ENCODE results near the gene PIK3CB.
"Not testable (repeated sequence)": the region's sequence is repeated elsewhere in the genome, so short reads cannot be mapped to it uniquely, and the experiment has no call there.

Gene PIK3CB

GRCh38 chr3:138846824-138847223 lies 12.1 kb upstream of the PIK3CB start:
- not testable (repeated sequence) for FAIRE-seq; DNase-seq (ENCODE audit: low spot score)

- FAIRE-seq (no peak), DNase-seq (ENCODE audit: low spot score) (no peak)
Observed at GRCh38 chr3:138846262-138846791, 11.6 kb upstream of the PIK3CB start.

GRCh38 chr3:138845771-138846173 lies 11.0 kb upstream of the PIK3CB start:
- FAIRE-seq (no peak), DNase-seq (ENCODE audit: low spot score) (no peak)

DNA sequence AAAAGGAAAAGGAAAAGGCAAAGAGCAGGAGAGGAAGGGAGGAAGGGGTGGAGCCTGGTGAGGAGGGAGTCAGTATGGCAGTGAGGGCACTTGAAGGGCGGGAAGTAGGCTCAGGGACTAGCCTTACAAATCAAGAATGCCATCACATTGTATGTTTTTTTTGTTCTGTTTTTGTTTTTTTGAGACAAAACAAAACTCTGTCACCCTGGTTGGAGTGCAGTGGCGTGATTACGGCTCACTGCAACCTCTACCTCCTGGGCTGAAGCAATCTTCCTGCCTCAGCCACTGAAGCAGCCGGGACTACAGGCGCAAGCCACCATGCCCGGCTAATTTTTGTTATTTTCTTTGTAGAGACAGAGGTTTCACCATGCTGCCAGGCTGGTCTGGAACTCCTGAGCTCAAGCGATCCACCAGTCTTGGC lies 10.5 kb upstream of the PIK3CB start:
- FAIRE-seq = no peak

DNA sequence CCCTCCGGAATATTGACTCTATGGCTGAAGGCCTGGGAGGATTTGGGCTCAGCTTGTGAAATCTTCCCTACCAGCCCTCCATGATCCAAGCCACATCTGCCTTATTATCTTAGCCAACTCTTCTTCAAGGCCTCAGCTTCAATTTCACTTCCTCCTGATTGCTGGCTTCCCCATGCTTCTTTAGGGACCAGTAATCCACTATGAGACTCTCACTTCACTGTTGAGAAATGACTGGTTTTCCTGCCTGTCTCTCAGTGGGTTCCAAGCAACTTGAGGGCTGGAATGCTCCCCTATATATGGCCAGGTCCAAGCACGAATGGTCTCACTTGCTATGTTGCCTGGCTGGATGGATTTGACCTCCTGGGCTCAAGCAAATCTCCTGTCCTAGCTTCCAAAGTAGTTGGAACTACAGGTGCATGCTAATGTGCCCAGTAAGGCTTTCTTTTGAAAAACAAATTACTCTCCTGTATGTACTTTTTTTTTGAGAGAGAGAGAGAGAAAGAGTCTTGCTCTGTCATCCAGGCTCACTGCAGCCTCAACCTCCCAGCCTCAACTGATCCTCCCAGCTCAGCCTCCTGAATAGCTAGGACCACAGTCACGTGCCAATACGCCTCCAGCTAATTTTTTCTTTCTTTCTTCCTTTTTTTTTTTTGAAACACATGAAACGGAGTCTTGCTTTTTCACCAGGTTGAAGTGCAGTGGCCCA lies 7.9 kb upstream of the PIK3CB start:
- DNase-seq (ENCODE audit: low spot score) = no peak
- no peak for FAIRE-seq

More for the DNA sequence above, 10.5 kb upstream of the PIK3CB start:
- no peak for DNase-seq (ENCODE audit: low spot score)

DNA sequence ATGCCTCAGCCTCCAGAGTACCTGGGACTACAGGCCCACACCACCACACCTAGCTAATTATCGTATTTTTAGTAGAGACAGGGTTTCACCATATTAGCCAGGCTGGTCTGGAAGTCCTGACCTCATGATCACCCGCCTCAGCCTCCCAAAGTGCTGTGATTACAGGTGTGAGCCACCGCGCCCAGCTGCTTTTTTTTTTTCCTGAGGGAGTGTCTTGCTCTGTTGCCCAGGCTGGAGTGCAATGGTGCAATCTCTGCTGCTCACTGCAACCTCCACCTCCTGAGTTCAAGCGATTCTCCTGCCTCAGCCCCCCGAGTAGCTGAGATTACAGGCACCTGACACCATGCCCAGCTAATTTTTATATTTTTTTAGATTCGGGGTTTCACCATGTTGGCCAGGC lies 3.7 kb upstream of the PIK3CB start:
- DNase-seq (ENCODE audit: low spot score); FAIRE-seq: not testable (repeated sequence)

GRCh38 chr3:138835846-138836245 lies 1.1 kb upstream of the PIK3CB start:
- not testable (repeated sequence) for DNase-seq (ENCODE audit: low spot score); FAIRE-seq

DNA sequence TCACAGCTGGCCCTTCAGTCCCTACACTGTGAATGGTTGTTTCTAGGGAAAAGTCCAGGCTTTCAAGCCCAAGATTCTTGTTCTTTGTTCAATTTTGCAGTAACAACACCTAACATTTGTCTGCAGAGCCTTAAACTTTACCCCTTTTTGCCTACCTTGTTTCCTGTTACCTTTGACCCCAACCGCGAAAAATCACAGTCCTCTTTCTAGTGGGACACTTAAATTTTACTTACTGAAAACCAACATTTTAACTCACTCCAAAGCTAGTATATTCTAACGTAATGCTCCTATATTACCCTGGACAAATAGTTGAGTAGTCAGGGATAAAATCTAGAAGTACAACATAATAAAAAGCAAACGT lies 649 bp upstream of the PIK3CB start:
- DNase-seq (ENCODE audit: low spot score) = no peak
- no peak for FAIRE-seq

DNA sequence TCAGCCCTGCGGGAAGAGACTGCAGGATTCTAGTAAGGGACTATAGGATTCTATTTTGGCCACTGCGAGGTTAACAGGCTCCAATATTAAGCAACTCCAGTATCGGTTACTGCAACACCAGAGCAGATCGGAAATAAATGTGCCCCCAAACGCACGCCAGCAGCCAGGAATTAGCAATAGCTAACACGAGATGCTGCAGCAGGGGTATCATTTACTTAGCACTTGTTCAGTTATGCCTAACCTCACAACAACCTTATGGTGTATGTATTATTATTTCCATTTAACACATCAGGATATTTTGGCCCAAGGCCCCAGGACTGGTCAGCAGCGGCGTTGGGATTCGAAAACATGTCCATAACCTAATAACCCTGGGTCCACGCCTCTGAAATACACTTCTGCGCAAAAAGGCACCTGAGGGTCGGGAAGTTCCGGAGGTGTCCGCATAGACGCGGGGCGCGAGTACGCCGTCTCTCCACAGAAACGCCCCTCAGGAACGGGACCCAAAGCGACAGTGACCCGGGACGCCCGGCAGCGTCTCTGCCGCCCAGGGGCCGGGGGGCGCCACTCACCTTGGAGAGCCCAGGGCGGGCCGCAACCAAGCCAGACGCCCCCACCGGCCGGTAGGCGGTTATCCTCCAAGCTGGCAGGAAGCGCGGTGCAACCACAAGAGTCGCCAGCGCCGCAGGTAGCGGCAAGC lies 681 bp downstream of the PIK3CB start:
- FAIRE-seq = no peak
- peak; percentile 62 for DNase-seq (ENCODE audit: low spot score)

DNA sequence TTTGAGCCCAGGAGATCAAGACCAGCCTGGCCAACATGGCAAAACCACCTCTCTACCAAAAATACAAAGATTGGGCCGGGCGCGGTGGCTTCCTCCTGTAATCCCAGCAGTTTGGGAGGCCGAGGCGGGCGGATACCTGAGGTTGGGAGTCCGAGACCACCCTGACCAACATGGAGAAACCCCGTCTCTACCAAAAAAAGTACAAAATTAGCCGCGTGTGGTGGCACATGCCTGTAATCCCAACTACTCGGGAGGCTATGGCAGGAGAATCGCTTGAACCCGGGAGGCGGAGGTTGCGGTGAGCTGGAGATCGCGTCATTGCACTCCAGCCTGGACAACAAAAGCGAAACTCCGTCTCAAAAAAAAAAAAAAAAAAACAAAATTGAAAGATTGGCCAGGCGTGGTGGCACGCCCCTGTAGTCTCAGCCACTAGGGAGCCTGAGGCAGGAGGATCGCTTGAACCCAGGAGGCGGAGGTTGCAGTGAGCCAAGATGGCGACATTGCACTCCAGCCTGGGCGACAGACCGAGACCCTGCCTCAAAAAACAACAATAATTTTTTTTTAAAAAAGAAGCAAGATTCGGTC lies 2.2 kb downstream of the PIK3CB start:
- not testable (repeated sequence) for DNase-seq (ENCODE audit: low spot score); FAIRE-seq

DNA sequence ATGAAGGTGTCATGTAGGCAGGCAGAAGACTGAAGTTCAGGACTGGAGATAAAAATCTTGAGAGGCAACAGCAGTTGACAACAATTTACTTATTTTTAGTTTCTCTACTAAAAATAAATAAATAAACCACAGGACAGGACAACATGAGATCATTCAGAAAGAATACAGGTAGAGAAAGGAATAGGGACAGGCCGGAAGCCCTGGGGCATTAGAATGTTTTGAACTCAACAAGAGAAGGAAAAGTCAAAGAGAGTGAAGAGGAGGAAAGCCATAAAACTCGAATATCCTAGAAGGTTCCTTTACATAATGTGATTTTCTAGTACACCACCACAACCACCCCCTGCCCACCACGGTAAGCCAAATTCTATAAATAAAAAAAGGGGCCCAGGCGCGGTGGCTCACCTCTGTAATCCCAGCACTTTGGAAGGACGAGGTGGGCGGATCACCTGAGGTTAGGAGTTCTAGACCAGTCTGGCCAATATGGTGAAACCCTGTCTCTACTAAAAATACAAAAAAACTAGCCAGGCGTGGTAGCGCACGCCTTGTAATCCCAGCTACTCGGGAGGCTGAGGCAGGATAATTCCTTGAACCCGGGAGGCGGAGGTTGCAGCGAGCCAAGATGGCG lies 4.7 kb downstream of the PIK3CB start:
- FAIRE-seq (no peak), DNase-seq (ENCODE audit: low spot score) (no peak)

DNA sequence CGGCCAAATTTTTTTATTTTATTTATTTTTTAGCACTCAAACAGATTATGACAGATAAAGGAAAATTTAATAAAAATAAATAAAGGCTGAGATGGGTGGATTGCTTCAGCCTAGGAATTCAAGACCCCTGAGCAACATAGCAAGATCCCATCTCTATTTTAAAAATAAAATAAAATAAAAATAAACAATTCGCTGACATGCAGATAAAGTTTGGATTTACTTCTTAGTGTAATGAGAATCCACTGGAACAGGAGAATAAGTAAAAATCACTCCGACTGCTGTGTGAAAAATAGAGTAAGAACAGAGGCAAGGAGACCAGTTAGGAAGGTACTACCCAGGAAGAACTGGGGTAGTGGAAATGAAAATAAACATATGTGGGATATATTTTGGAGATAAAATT lies 5.6 kb downstream of the PIK3CB start:
- no peak for DNase-seq (ENCODE audit: low spot score)
- no peak for FAIRE-seq

- no peak for FAIRE-seq
Observed at GRCh38 chr3:138827222-138827621, 7.5 kb downstream of the PIK3CB start.

DNA sequence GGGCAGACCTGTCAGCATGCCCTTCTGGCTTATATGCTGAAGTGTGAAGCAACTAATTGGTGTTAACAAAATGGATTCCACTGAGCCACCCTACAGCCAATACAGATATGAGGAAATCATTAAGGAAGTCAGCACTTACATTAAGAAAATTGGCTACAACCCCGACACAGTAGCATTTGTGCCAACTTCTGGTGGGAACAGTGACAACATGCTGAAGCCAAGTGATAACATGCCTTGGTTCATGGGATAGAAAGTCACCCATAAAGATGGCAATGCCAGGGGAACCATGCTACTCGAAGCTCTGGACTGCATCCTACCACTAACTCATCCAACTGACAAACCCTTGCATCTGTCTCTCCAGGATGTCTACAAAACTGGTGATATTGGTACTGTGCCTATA lies 9.4 kb downstream of the PIK3CB start:
- no peak for FAIRE-seq
- DNase-seq (ENCODE audit: low spot score) = no peak

More at GRCh38 chr3:138827222-138827621, 7.5 kb downstream of the PIK3CB start:
- DNase-seq (ENCODE audit: low spot score) = no peak

DNA sequence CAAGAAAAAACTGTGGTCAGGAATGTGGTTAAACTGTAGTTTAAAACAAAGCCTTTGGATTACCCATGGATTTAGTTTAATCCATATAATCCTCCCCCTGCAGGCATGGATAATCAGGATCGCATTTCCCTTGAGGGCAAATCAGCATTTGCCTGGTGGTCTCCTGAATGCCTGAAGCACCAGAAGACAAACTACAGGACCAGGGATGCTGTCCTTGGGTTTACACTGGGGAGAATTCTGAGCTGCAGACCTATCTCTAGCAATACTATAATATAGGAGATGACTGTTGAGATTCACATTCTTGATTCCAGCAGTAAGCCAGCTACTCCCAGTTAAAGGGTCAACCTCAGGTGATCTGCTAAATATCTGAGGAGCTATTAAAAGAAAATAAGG lies 10.6 kb downstream of the PIK3CB start:
- DNase-seq (ENCODE audit: low spot score) (peak; percentile 8), FAIRE-seq (no peak)

- DNase-seq (ENCODE audit: low spot score) = not testable (repeated sequence)
Observed at GRCh38 chr3:138820379-138820778, 14.3 kb downstream of the PIK3CB start.

GRCh38 chr3:138818185-138818860 lies 16.4 kb downstream of the PIK3CB start:
- FAIRE-seq = no peak
- no peak for DNase-seq (ENCODE audit: low spot score)

More at GRCh38 chr3:138820379-138820778, 14.3 kb downstream of the PIK3CB start:
- FAIRE-seq = not testable (repeated sequence)

GRCh38 chr3:138817695-138818094 lies 17.0 kb downstream of the PIK3CB start:
- DNase-seq (ENCODE audit: low spot score) = no peak

DNA sequence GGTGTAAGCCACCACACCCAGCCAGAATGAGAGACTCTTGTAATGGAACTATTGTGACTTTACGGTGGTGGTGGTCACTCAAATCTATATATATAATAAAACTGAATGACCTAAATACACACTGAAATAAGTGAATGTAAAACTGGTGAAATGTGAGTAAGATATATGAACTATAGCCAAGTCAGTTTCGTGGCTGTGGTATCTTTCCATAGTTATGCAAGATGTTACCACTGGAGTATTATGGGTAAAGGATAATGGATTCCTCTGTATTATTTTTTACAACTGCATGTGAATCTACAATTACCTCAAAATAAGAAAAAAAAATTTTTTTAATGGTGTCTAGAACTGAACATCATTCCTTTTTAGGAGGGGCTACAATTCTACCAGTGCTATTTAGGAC lies 21.9 kb downstream of the PIK3CB start:
- FAIRE-seq = no peak
- DNase-seq (ENCODE audit: low spot score) = no peak

More at GRCh38 chr3:138817695-138818094, 17.0 kb downstream of the PIK3CB start:
- no peak for FAIRE-seq

- DNase-seq (ENCODE audit: low spot score) (no peak), FAIRE-seq (no peak)
Observed at GRCh38 chr3:138809500-138810256, 25.1 kb downstream of the PIK3CB start.
